AG10803 (cell line): ENCODE results near the gene SORL1.

Experiments used
- DNase-seq: peaks from one replicate; pipeline ENCODE4 v3.0.0; 2010; ENCODE audit warnings: low read depth
- H3K4me3 ChIP-seq: 2 replicates; pipeline ENCODE4 v1.5.1; 2011; ENCODE audit warnings: mild to moderate bottlenecking, low read length, control low read depth
- TF ChIP-seq, protein P1 (sequence below): conservative IDR thresholded peaks from 2 replicates; pipeline ENCODE4 v1.5.1; 2011; ENCODE audit warnings: mild to moderate bottlenecking, low read length, control low read depth, inconsistent platforms

SORL1 gene

DNA sequence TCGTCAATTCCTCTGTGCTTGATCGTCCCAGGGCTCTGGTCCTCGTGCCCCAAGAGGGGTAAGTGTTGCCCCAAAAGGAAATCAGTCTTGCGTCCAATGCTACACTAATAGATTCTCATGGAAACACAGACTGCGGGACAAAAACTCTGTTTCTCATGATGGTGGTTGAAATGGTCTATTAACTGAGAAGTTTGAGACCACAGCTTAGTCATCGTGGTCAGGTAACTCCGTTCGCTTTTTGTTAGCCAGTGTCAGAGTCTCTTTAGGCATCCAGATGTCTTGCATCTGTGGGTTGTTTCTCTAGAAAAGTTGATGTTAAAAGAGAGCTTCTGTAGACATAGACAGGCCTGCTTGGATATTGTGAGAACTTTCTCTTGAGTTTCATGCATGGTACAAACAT lies 105.2 kb downstream of the SORL1 start:
- DNase-seq: no peak
- H3K4me3 ChIP-seq: no peak overlapping the region
- TF ChIP-seq, protein P1, sequence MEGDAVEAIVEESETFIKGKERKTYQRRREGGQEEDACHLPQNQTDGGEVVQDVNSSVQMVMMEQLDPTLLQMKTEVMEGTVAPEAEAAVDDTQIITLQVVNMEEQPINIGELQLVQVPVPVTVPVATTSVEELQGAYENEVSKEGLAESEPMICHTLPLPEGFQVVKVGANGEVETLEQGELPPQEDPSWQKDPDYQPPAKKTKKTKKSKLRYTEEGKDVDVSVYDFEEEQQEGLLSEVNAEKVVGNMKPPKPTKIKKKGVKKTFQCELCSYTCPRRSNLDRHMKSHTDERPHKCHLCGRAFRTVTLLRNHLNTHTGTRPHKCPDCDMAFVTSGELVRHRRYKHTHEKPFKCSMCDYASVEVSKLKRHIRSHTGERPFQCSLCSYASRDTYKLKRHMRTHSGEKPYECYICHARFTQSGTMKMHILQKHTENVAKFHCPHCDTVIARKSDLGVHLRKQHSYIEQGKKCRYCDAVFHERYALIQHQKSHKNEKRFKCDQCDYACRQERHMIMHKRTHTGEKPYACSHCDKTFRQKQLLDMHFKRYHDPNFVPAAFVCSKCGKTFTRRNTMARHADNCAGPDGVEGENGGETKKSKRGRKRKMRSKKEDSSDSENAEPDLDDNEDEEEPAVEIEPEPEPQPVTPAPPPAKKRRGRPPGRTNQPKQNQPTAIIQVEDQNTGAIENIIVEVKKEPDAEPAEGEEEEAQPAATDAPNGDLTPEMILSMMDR: no peak

GRCh38 chr11:121559606-121560200 lies 107.6 kb downstream of the SORL1 start:
- TF ChIP-seq, protein P1: no peak
- no peak for DNase-seq

GRCh38 chr11:121560236-121560635 lies 108.1 kb downstream of the SORL1 start:
- TF ChIP-seq, protein P1: no peak
- DNase-seq: no peak

More at GRCh38 chr11:121559606-121560200, 107.6 kb downstream of the SORL1 start:
- no peak overlapping the region for H3K4me3 ChIP-seq

DNA sequence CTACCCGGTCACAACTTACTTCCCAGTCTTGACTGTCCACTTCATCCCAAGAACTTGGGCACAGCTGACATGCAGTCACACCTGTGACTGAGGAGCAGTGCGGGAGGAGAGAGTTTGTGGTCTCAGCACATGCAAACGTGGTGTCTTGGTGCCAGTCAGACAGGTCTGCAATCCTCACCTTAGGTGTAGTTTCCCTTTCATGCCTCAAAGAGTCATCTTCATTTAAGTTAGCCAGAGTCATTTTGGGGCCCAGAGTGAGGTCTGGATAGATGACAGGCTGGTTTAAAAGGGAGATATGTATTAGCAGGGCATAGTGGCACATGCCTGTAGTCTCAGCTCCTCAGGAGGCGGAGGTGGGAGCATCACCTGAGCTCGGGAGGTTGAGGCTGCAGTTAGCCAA lies 109.1 kb downstream of the SORL1 start:
- H3K4me3 ChIP-seq: no peak overlapping the region
- DNase-seq: no peak
- TF ChIP-seq, protein P1: no peak

More at GRCh38 chr11:121560236-121560635, 108.1 kb downstream of the SORL1 start:
- H3K4me3 ChIP-seq: no peak overlapping the region

DNA sequence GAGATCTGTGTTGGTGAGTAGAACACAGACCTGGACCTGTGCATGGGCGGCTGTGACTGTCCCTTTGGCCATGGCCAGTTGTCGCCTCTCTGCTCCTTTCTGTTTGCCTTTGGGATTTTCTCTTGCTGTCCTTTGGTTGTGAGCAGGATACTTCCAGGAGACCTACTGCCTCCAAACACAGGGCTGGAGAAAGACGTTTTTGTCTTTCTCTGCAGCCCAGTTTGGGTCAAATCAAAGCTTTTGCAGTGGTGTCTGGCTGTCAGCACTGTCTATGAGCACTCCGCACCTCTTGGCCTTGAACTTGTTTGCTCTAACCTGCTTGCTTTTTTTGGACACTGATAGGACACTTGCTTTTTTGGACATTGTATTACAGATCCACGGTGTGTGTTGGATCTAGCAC lies 109.6 kb downstream of the SORL1 start:
- no peak overlapping the region for H3K4me3 ChIP-seq
- TF ChIP-seq, protein P1: no peak
- DNase-seq: no peak

- TF ChIP-seq, protein P1: no peak
- no peak for DNase-seq
- H3K4me3 ChIP-seq: no peak overlapping the region
These were observed 110.9 kb downstream of the SORL1 start for GRCh38 chr11:121563003-121563402.

DNA sequence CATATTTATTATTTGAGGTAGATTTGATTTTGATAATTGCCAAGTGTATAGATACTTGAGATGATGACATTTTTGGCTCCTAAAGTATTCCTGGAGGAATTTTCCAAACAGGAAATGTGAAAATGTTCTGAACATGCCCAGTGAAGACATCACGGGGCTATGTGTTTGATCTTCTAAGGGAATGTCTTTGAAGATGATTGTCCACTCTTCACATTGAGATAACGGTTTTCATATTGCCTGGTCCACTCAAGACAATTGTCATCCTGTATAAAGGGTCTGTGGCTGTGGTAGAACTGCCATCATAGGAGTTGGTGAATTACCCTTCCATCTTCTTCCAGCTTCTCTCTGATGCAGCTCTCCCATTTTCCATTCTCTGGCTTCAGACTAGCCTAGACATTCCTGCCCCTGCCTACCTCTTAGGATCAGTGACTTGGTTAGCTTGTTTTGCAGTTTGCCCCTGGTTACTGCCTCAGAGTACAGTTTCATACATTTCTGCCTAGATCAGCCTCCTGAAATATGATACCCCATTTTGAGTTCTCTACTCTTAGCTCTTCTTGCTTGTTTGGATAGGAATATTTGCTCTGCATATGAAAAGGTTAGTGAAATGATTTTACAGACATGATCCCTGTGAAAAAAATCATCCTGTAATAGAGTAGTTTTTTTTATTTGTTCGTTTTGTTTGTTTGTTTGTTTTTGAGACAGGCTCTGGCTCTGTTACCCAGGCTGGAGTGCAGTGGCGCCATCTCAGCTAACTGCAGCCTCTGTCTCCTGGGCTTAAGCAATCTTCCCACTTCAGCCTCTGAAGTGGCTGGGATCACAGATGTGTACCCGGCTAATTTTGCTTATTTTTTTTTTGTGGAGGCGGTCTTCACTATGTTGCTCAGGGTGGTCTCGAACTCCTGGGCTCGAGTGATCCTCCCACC lies 112.0 kb downstream of the SORL1 start:
- TF ChIP-seq, protein P1: no peak
- no peak for DNase-seq
- H3K4me3 ChIP-seq: no peak overlapping the region
